Mesenteric fat pad (tissue), 1 donor: ENCODE measurements around the gene PLK3. TPM values are rescaled to one million over a fixed set of nuclear protein-coding genes. Genes with fewer than 3 reads are reported as not detected.
A peak's percentile ranks its signal among the peaks of the same experiment; 100 is the strongest.

Experiments used
- DNase-seq: peaks from one replicate; pipeline ENCODE4 v3.0.0-alpha.2; 2020; ENCODE audit warnings: low spot score
- total RNA-seq: library from RNA; stranded (reverse); fragmentation: NEBNext Ultra II Directional; extraction: Animal tissue kit (Norgen Biotek cat#: 25700); gene quantifications from one replicate; pipeline ENCODE4 v1.2.1, GENCODE V29; 2021
- donor health status: DM: yes; HTN: yes; CAD: no.

The PLK3 gene
- total RNA-seq, 1 donor from 2014 or later: 78.0 TPM

- DNase-seq: peak; percentile 76
Observed at GRCh38 chr1:44853201-44853600, 53.0 kb downstream of the PLK3 start.

DNA sequence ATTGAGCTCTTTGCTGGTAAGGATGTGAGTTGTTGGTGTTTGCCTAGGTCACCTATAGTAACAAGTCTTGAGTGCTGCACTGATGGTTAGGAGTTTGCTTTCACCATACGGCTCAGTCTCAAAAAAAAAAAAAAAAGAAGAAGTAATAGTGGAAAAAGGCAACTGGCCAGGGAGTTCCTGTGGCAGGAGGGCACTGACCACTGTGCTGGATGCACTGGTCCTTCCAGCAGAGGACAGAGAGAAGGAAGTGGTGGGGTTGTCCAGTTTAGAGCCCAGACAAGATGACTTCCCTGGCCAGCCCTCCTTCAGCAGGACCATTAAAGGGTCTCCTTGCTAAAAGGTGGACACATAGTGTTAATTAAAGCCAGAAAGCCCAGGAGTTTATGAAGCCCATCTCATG, 54.8 kb downstream of the PLK3 start:
- no peak for DNase-seq

Other genes with a start within 250 kb of the PLK3 start
- 16.8 TPM for gene TMEM53, start 125.9 kb upstream of the PLK3 start, total RNA-seq
- 1.9 TPM for gene ARMH1, start 125.7 kb upstream of the PLK3 start, total RNA-seq
- not detected for gene RNU5D-1, start 69.2 kb upstream of the PLK3 start, total RNA-seq
- 0.26 TPM for gene KIF2C, start 60.5 kb upstream of the PLK3 start, total RNA-seq
- 1,343 TPM for gene RPS8, start 24.8 kb upstream of the PLK3 start, total RNA-seq
- 0.19 TPM for gene BEST4, start 12.2 kb upstream of the PLK3 start, total RNA-seq
- not detected for gene DYNLT4, start 7.0 kb downstream of the PLK3 start, total RNA-seq
- gene BTBD19, start 8.1 kb downstream of the PLK3 start, total RNA-seq: 26.1 TPM
- gene PTCH2, start 42.9 kb downstream of the PLK3 start, total RNA-seq: 0.93 TPM
- 37.8 TPM for gene EIF2B3, start 186.2 kb downstream of the PLK3 start, total RNA-seq
- 41.1 TPM for gene HECTD3, start 210.9 kb downstream of the PLK3 start, total RNA-seq
- gene UROD, start 211.9 kb downstream of the PLK3 start, total RNA-seq: 67.8 TPM